Fibroblast of skin of abdomen (primary cell): ENCODE measurements around the gene GCNT3.
A peak's percentile ranks its signal among the peaks of the same experiment; 100 is the strongest.
"Not testable (repeated sequence)": the region's sequence is repeated elsewhere in the genome, so short reads cannot be mapped to it uniquely, and the experiment has no call there.

Source experiments
- DNase-seq: peaks from one replicate; pipeline ENCODE4 v3.0.0-alpha.2; 2013

GCNT3 gene

DNA sequence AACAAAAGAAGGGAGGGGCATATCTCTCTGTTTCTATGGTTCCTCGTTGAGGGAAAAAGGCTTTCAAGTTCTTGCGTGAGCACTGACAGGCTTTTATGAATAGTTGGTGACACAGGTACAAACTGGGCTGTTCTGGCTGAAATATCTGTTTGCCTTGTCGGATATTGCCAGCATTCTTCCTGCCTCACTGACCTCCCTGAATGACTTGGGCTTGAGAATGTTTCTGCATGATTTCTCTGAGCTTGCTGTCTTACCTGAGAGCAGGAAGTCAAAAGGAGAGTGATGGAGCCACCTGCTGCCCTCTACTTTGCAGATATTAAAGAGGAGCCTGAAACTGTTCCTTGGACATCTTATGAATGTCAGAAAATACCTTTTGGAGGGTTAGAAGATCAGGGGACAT is 4.8 kb downstream of the GCNT3 start:
- no peak for DNase-seq

DNA sequence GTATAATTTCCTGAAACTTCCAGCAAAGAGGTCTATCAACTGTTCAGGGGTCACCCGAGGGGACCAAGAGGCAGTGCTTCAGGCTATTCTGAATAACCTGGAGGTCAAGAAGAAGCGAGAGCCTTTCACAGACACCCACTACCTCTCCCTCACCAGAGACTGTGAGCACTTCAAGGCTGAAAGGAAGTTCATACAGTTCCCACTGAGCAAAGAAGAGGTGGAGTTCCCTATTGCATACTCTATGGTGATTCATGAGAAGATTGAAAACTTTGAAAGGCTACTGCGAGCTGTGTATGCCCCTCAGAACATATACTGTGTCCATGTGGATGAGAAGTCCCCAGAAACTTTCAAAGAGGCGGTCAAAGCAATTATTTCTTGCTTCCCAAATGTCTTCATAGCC is 6.8 kb downstream of the GCNT3 start:
- no peak for DNase-seq

DNA sequence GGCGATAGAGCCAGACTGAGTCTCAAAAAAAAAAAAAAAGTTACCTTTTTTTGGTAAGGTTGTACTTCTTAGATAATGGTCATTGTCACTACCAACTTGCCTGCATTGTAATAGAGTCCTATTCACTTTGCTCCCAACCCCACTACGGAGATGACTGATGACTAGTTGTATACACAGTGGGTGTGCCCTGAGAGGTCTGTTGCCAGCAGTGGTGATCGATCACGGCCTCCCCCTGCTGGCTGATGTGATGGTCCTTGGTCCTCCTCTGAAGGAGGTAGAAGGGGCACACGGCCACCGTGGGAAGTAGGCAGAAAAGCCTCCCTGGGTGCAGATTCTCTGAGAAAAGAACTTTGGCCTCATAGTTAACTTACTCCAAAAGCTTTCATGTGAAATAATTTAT is 10.7 kb downstream of the GCNT3 start:
- DNase-seq: peak; percentile 21

DNA sequence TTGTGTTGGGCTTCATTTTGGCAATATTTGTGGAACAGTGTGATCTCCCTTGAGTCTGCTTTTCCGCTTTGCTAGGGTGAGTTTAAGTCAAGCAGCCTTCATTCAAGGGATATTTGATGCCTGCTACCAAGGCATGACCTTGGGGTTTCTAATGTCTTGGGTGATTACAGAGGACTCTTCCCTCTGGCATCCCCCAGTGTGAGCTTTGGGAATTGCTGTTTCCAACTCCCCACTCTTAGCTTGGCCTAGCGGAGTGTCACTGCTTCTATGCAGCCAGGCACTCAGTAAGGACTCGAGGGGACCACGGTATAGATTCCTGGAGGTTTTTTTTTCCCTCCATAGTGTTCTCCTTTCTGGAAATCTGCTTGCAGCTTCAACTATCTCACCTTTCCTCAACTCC is 21.1 kb downstream of the GCNT3 start:
- DNase-seq: peak; percentile 9

DNA sequence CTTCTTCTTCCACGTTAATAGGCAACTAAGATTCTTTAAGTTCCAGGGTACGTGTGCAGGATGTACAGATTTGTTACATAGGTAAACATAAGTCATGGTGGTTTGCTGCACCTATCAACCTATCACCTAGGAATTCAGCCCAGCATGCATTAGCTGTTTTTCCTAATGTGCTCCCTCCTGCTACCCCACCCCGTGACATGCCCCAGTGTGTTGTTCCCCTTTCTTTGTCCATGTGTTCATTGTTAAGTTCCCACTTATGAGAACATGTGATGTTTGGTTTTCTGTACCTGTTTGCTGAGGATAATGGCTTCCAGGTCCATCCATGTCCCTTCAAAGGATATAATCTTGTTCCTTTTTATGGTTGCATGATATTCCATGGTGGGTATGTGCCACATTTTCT is 24.6 kb downstream of the GCNT3 start:
- no peak for DNase-seq

DNA sequence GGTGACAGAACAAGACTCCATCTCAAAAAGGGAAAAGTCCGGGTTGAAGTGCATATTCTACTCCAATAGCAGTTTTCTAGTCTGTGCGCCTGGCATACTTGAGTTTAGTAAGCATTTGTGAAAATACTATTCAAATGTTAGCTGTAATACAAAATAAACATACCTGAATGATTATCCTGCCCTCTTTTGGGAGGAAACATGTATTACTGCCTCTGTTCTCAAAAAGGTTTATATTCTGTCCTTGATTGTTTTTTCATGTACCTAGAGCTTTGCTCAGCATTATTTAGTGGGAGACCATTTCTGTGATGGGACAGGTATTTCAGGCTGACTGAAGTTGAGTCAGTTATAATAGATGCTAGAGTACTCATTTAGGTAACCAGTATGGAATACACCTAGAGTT is 25.9 kb downstream of the GCNT3 start:
- DNase-seq: not testable (repeated sequence)

- DNase-seq: no peak
Observed at GRCh38 chr15:59642351-59642750, 30.8 kb downstream of the GCNT3 start.

DNA sequence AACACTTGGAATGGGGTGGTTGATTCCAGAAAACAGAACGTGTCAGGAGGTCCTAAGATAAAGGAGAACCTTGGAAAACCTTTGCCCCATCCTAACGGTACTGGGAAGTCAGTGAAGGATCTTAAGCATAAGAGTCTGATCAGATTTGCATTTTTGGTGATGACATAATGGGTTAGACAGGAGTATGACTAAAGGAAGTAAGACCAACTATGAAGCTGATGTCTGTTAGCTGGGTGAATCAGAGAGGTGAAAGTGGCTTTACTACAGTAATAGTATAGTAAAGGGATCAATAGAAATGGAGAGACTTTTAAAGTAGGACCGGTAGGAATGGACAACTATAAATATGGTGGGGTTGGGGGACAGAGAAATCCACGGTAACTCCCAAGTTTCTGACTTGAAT is 33.2 kb downstream of the GCNT3 start:
- no peak for DNase-seq

- DNase-seq: not testable (repeated sequence)
Observed at GRCh38 chr15:59645812-59646211, 34.2 kb downstream of the GCNT3 start.

- DNase-seq: no peak
Observed at GRCh38 chr15:59646277-59646676, 34.7 kb downstream of the GCNT3 start.

- DNase-seq: no peak
Observed at GRCh38 chr15:59647085-59647484, 35.5 kb downstream of the GCNT3 start.

DNA sequence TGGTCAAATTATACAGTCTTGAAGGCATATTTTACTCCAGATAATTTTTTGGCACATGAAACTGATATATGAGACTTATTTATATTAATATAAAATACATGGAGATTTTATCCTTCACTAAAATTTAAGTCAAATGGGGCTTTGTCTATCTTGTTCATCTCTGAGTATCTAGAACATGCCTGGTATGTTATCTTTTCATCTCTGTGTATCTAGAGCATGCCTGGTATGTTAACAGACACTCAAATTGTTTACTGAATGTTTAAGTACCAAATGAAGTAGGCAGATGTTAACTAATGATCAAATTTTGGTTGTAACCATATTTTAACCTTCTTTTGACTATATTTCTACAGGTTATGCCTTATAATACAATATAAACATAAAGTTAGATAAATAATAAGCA is 38.0 kb downstream of the GCNT3 start:
- DNase-seq: no peak

DNA sequence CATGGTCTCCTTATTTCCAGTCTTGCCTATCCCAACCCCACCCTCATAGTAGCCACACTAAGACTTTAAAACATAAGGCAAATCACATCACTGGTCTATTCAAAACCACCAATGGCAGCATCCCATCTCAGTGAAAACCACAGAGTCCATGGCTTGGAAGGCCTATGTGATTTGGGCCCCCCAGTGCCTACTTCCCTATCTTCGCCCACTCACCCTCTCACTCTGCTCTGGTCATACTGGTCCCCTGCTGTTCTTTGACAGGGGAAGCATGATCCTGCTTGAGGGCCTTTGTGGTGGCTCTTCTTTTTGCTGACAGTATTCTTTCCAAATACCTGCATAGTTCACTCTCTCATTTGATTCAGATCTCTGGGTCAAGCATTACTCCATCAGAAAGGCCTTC is 42.5 kb downstream of the GCNT3 start:
- DNase-seq: no peak

GRCh38 chr15:59656897-59657634 is 45.5 kb downstream of the GCNT3 start, which contains the start of gene GTF2A2:
TSS of gene GTF2A2 (minus strand) at chr15:59657515. CDS start at chr15:59652277, 5,238 bp downstream.
- DNase-seq: peak; percentile 93

DNA sequence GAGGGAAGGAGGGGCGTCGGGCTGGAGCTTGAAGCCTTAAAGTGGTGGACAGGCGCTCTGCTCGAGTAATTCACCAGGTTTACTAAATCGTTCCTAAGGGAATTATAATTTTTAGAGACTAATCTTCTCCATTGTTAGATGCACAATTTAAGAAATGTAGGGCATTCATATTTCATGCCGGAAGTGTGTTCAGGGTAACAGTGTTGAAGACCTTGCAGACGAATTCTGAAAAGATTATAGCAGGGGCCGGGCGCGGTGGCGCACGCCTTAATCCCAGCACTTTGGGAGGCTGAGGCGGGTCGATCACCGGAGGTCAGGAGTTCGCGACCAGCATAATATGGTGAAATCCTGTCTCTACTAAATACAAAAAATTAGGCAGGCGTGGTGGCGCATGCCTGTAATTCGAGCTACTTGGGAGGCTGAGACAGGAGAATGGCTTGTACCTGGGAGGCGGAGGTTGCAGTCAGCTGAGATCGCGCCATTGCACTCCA is 46.1 kb downstream of the GCNT3 start:
- DNase-seq: no peak

GRCh38 chr15:59659366-59659765 is 47.8 kb downstream of the GCNT3 start:
- no peak for DNase-seq

DNA sequence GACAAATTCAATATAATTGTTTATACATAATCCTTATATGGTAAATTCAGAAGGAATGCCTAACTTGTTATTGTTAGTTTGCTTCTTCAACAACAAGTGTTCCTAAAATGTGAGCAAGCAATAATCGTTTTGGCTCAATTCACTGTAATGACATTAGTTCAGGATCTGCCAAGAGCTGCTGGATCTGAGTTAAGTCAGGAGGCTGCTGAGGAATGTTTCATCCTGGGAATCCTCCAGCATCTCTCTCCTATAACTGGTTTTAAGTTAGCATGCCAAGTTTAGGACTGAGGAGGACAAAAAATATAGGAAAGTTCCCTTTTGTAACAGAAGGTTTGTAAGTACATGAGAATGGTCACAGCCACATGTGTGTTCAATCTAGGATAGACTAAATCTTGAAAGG is 50.7 kb downstream of the GCNT3 start:
- DNase-seq: peak; percentile 21

DNA sequence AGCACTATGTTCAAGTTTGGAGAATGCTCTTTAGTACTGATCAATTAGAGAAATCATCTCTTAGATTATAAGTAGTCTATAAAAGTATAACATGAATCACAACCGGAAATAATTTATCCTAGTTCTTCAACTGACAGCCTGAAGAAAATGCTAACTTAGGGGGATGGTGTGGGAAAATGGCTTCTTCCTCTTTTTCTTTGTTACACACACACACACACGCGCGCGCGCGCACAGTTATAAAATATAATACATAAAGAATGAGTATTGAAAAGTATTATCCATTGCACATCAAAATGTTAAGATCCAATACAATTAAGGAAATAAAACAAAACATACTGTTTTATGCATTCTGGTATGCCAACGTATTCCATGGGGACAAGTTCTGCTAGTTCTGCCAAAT is 57.0 kb downstream of the GCNT3 start:
- DNase-seq: no peak
